ENCODE data around the gene OR14A2.
"Not testable (repeated sequence)": the region's sequence is repeated elsewhere in the genome, so short reads cannot be mapped to it uniquely, and the experiment has no call there.

DNA sequence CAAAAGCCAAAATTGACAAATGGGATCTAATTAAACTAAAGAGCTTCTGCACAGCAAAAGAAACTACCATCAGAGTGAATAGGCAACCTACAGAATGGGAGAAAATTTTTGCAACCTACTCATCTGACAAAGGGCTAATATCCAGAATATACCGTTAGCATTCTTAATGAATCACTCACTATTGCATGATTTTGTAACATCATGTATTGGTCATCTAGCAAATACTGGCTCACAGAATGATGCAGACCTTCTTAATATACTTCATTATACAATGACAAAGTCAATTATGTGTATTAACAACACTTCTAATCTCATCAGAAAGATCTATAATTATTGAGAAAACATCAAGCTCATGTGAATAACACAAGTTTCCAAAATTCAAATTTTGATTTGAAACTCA is 6.4 kb upstream of the OR14A2 start:
- TF ChIP-seq CTCF (IDR thresholded peaks at IDR 0.05; ENCODE audit: low read depth, low read length, poor library complexity, severe bottlenecking); EZH2phosphoT487 (IDR thresholded peaks at IDR 0.05; ENCODE audit: borderline replicate concordance, low read length): not testable (repeated sequence)
